Dedifferentiated amniotic fluid mesenchymal stem cell (primary cell): Measurements from ENCODE around the gene COX6A2.
"Not testable (repeated sequence)": the region's sequence is repeated elsewhere in the genome, so short reads cannot be mapped to it uniquely, and the experiment has no call there.

ENCODE experiments used
- DNase-seq: peaks from one replicate; pipeline ENCODE4 v3.0.0-alpha.2; 2016; ENCODE audit errors: extremely low spot score

COX6A2 gene

DNA sequence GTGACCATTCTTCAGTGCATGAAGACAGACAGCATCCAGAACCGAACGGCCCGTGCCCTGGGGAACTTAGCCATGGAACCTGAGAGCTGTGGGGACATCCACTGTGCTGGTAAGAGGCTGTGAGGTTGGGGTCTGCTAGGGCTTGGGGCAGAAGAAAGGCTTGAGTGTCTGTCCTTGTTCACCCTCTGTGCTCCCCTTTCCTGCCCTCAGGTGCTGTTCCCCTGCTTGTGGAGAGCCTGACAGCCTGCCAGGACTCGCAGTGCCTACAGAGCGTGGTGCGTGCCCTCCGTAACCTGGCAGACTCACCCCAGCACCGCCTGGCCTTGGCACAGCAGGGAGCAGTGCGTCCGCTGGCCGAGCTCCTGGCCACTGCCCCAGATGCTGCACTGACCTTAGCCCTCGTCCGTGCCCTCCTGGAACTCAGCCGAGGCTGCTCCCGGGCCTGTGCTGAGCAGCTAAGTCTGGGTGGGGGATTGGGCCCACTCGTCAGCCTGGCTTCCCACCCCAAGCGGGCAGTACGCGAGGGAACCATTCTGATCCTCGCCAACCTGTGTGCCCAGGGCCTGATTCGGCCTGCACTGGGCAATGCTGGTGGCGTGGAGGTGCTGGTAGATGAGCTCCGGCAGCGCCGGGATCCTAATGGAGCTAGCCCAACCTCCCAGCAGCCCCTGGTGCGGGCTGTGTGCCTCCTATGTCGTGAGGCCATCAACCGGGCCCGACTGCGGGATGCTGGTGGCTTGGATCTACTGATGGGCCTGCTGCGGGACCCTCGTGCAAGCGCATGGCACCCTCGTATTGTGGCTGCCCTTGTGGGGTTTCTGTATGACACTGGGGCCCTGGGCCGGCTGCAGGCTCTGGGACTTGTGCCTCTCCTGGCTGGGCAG, 34.0 kb upstream of the COX6A2 start:
- DNase-seq: no peak

DNA sequence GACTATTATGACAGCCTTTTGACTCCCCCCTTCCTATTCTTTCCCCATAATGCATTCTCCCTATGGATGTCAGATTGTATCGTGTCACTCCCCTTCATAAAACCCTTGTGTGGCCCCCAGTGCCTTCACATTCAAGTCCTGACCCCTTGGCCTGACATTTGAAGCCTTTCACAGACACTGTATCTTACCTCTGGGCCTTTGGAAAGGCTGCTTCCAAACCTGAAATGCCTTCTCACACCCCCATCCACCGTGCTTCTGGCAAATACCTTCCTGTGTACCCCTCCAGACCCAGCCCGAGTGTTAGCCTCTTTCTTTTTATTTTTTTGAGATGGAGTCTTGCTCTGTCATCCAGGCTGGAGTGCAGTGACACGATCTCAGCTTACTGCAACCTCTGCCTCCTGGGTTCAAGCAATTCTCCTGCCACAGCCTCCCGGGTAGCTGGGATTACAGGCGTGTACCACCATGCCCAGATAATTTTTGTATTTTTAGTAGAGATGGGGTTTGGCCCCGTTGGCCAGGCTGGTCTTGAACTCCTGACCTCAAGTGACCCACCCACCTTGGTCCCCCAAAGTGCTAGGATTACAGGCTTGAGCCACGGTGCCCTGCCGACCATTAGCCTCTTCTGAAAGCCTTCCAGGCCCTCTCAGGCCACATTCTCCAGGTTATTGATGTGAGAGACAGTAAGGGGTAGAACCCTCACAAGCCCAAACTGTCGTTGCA, 33.2 kb upstream of the COX6A2 start:
- no peak for DNase-seq

DNA sequence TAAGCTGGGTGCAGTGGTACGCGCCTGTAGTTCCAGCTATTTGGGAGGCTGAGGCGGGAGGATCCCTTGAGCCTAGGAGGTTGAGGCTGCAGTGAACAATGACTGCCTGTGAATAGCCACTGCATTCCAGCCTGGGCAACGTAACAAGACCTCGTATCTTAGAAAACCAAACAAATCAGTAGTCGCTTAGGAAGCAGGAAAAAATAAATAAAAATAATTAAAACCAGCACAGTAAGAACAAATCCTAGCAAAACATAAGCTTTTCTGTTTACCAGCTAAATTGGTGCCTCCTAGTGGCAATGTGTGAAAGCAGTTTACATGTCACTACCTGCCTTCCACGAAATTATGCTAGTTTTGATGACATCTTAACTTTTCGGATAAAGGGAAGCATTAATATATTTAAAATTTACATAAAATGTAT, 32.4 kb upstream of the COX6A2 start:
- peak; percentile 74 for DNase-seq

DNA sequence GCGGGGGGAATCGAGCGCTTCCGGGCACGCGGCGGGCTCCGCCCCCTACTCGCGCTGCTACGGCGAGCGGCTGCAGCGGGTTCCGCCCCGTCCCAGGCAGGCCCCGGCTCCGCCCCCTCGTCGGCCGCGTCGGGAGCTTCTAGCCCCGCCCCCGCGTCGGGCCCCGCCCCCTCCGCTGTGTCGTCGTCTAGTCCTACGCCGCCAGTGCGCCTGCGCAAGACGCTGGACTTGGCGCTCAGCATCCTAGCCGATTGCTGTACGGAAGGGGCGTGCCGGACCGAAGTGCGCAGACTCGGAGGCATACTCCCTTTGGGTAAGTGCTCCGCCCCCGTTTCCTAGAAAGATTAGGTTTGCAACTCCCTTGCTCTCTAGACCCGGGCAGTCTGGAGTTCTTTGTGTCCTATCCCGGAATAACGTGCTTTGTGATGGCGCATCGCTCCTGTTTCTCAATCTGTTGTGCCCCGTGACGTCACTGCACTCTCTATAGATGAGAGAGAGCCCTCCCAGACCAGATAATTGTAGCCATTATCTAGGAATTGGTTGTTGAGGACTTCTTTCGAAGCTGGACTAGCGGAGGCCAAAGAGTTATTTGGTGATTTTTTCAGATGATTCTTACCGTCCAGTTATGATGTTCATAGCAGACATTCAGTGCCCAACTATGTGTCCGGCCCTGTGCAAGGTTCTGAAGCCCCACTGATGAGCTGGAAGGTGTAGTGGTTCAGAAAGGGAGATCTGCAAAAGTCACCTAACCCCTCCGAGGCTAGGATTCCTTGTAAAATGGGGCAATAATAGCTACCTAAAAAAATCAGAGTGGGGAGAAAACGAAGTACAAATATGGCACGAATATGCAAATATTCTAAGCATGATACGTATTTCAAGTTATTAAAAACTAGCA, 31.8 kb upstream of the COX6A2 start:
- DNase-seq: peak; percentile 99

DNA sequence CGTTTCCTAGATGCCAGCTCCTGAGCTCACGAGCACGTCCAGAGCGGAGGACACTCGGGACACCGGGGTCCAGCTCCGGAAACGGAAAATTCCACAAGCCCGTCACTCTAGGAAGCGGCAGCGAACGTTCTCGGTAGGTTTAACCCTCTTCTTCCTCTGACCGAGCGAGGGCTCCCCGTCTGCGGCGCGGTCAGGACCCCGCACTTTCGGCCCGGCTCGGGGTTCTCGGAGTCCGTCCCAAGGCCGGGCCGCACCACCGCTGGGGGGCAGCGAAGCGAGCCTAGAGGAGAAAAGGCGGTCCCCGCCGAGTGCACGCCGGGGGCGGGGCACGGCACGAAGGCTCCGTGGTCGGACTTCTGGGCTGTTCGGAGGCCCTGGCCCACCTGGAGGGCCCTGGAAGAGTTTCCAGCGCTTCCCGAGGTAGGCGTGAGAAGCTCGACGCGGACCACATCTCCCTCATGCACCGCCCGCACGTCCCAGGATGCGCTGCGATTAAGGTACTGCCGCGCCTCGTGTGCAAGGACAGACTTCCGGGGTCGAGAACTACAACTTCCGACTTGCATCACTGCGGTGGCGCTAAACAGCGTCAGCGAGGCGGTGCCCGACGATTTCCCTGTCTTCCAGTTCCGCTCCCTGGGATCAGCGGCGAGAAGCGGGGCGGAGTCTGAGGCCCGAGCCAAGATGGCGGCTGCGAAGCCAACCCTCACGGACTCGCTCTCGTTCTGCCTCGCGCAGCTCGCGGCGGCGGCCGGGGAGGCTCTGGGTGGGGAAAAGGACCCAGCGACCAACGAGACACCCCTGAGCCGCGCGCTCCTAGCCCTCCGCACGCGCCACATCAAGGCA, 30.9 kb upstream of the COX6A2 start, which contains the start of gene ARMC5:
Gene ARMC5, plus strand, starts transcription at position 658 of the 843 bp plus-strand sequence. Its CDS starts 24 bp downstream, at position 682.
- peak; percentile 98 for DNase-seq

DNA sequence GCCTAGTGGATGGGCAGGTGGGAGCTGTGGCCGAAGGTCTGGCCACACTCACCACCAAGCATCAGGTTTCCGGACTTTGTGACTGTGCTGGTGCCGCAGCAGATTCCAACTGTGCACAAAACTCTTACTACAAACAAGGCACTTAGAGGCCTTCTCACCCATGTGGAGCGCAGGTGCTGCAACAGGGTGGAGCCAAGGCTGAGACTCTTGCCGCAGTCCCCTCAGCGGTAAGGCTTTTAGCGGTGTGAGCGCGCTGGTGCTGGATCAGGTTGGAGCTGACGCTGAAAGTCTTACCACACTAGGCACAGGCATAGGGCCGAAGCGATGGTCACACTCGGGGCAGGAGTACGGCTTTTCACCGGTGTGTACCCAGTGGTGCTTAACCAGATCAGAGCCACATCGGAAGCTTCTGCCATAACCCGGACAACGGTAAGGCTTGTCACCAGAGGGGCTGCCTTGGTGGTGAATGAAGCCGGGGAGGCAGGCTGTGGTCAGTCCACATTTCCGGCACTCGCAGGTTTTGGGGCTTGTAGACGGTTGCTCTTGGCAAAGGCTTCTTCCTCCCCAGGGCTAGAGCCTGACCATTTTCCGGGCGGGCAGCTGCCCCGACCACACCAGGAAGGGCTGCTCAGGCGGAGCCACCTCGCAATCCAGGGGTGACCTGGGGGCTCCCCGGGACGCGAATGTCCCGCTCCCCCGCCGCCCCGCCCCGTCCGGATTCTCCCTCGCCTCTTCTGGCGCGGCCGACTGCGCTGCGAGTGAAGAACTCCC, 30.1 kb upstream of the COX6A2 start:
- DNase-seq: no peak

DNA sequence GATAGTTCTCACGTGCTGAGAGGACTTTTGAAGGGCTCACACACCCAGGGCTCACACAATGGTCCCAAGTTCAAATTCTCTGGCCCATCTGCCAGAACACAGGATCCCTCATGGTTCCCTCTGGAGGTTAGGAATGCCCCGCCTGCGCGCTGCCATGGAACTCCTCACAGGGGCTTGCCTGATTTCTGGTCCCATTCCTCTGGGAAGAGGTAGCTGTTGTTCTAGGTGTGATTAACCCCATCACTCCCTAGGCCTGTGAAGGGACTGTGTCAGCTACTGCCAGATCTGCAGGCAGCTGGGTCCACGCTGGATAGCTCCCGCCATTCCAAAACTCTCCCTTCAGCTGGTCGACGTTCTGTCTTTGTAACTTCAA, 28.8 kb upstream of the COX6A2 start:
- DNase-seq: no peak

DNA sequence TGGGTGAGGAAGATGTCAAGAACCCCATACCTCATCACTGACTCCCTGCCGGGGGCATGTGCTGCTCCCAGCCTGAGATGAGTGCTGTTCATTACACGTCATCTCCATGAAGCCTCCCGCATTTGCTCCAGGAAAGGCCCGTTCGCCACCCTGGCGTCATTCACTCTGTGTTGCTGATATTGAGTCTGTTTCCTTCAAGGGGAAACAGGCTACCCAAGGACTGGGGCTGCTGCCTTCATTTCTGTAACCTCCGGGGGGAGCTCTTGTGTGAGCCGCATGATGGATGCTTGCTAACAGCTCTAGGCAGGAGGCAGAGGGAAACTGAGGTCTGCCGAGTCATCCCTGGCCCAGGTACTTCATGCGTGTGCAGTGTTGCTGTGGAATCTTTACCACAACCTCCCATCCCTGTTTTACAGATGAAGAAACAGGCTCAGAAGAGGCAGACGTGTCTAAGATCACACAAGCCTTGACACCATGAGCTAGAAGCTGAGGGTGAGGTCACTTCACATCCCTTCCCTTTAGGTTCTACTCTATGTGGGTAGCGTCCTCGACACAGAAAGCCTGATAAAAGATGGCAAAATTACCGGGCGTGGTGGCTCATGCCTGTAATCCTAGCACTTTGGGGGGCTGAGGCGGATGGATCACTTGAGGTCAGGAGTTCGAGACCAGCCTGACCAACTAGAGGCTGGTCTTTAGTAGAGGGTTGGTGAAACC, 27.6 kb upstream of the COX6A2 start:
- DNase-seq: no peak

DNA sequence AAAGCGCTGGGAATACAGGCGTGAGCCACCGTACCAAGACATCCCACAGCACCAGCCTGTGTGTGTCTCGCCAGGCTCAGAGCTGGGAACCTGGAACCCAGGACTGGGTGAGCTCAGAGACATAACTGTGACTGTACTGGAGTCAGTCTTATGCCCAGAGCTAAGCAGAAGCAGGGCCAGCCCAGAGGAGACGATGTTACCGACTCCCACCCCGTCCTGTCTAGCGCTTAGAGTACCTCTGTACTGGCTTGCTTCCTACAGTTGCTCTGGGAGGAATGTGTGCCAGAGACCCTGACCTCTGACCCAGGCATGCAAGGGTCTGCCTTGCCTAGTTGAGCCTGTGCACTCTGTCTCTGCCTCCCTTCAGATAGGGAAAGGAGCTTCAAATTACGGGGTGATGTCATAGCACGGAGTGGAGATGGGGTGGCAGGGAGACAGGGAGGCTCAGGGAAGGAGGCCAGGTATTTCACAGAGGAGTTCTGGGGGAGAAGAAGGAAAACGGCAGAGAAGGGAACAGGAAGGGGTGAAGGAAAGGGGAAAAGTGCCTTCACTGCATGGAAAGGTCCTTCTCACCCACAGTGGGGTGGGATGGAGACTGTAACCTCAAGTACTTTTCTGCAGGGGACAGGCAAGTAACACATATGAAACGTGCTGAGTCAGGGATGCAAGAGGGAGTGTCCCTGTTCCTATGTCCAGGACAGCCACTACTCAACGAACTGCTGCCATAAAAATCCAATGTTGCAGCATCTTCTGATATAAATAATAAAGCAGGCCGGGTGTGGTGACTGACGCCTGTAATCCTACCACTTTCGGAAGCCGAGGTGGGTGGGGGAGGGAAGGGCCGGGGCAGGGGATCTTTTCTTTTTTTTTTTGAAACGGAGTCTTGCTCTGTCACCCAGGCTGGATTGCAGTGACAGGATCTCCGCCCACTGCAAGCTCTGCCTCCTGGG, 25.4 kb upstream of the COX6A2 start:
- DNase-seq: peak; percentile 33

DNA sequence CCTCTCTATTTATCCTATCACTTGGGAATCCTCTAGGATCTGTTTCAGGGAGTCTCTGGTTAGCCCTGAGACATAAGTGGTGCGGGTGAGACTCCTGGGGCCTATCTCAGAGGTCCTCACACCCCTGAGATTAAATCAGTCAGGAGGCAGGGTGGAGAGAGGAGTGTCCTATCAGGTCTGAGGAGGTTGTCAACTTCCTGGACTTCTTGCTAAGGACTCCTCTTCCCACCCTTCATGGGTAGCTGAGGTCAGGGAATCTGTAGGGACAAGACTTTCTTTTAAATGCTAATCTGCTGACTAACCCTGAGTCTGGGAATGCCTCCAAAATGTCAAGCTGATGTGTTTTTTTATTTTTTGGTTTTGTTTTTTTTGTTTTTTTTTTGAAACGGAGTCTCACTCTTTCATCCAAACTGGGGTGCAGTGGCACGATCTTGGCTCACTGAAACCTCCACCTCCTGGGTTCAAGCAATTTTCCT, 24.5 kb upstream of the COX6A2 start:
- DNase-seq: peak; percentile 92

DNA sequence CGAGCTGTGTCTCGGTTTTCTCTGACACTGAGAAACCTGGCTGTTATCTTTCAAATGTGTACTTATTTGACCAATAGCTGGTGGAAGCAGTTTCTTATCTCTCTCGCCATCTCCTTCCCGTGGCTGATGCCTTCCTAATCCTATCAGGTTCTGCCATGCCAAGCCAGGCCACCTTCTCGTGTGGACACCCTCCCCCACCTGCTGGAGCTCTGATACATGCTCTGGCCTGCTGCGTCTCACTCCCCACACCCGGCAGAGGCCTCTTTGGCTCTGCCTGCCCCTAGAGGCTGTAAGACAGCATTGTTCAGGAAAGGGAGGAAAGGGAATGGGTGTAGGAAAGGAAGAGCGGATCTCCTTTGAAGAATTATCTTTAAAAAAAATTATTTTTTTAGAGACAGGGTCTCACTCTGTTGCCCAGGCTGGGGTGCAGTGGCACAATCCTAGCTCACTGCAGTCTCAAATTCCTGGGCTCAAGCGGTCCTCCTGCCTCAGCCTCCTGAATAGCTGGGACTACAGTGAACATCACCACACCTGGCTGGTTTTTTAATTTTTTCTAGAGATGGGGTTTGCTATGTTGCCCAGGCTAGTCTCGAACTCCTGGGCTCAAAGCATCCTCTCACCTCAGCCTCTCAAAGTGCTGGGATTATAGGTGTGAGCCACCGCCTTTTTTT, 23.7 kb upstream of the COX6A2 start:
- DNase-seq: peak; percentile 48

DNA sequence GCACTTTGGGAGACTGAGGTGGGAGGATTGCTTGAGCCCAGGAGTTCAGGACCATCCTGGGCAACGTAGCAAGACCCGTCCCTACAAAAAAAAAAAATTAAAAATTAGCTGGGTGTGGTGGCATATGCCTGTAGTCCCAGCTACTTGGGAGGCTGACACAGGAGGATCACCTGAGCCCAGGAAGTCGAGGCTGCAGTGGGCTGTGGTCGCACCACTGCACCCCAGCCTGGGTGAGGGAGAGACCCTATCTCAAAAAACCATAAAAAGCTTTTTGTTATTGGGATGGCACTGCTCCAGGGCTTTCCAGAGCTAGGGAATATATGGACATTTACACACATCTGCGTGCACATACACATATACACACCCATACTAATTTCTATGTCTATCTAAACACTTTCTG, 23.0 kb upstream of the COX6A2 start:
- no peak for DNase-seq

DNA sequence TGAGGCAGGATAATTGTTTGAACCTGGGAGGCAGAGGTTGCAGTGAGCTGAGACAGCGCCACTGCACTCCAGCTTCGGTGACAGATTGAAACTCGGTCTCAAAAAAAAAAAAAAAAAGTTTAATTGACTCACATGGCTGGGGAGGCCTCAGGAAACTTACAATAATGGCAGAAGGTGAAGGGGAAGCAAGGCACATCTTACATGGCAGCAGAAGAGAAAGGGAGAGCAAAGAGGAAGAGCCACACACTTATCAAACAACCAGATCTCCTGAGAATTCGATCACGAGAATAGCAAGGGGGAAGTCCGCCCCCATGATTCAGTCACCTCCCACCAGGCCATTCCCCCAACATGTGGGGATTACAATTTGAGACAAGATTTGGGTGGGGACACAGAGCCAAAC, 17.8 kb upstream of the COX6A2 start:
- not testable (repeated sequence) for DNase-seq

DNA sequence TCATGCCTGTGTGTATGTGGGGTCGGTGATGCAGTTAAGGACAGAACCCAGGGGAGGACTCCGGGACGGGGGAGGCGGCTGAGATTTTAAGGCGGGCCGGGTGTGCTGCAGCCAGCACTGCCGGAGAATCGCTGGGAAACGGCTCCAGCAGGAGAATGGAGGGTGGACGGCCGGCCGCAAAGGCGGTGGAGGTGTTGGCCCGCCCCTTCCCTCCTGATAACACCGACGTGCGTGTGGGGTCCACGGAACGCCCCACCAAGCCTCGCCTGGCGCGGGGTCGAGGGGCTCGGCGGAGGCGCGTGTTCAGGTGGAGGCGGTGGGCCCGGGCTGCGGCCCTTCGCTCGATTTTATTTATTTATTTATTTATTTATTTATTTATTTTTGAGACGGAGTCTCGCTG, 13.8 kb upstream of the COX6A2 start:
- no peak for DNase-seq

DNA sequence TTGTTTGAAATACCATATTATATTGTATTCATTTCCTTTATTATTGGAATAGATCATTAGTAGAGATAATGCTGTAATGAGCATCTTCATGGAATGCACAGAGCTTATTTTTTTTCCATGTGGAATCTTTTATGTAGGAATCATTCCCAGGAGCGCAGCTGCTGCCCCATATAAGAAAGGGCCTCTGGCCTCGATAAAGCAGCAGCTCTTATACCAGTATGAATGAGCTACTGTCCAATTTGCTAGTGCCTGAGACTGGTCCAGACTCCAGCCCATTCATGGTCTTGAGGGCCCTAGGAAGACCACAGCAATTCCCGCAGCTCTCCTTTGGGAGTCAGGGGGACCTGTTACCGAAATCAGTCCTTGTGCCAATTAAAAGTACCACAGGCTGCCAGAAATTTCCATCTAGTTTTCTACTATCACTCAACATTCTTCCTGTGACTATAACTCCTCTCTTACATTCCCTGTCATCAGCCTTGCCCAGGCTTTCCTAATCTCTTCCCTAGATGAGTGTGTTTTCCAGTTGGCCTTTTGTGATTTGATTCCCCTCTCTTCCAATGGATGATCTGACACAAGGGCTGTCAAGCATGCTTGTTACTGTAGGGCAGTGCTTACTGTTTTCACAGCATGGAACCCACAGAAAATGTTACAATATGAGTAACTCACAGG, 12.5 kb upstream of the COX6A2 start:
- peak; percentile 29 for DNase-seq

DNA sequence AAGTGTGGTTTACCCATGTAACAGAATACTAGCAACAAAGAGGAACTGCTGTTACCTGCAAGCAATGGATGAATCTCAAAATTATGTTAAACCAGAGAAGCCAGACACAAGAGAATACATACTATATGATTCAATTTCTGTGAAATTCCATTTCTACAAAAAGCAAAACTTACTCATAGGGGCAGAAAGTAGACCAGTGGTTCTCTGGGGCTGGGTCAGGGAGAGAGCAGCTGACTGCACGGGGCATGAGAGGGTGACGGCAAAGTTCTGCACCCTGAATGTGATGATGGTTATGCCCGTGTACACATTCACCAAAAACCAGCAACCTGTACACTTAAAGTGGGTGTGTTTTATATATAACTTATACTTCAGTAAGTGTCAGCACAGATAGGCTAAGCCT, 11.4 kb upstream of the COX6A2 start:
- no peak for DNase-seq

DNA sequence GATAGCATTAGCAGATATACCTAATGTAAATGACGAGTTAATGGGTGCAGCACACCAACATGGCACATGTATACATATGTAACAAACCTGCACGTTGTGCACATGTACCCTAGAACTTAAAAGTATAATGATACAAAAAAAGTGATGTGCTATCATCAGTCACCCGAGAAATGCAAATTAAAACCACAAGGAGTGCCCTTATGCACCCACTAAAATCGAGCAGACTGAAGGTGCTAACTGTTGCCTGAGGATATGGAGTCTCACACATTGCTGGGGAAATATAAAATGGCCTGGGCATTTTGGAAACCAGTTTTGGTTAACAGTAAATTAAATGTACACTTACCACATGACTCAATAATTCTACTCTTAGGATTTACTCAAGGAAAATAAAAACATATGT, 10.9 kb upstream of the COX6A2 start:
- DNase-seq: not testable (repeated sequence)
